HG03039 (cell line): ENCODE data around the gene PEX26.
A peak's percentile ranks its signal among the peaks of the same experiment; 100 is the strongest.
"Not testable (repeated sequence)": the region's sequence is repeated elsewhere in the genome, so short reads cannot be mapped to it uniquely, and the experiment has no call there.

Source experiments
- ATAC-seq: cut with Tn5 transposase; IDR thresholded peaks from one replicate; pipeline ENCODE4 v1.9.1; 2021; ENCODE audit warnings: mild to moderate bottlenecking, moderate library complexity; ENCODE audit not compliant: unreplicated experiment

PEX26 gene

GRCh38 chr22:18077639-18078328 is at the start of gene PEX26:
Gene PEX26 (plus strand): TSS chr22:18077990. CDS start chr22:18078377, 387 bp downstream.
- peak; percentile 81 for ATAC-seq

GRCh38 chr22:18028817-18029527 is 48.8 kb upstream of the PEX26 start:
- ATAC-seq: no peak

- no peak for ATAC-seq
Measured at GRCh38 chr22:18029686-18030267, 48.0 kb upstream of the PEX26 start.

- ATAC-seq: no peak
Measured at GRCh38 chr22:18031695-18032454, 45.9 kb upstream of the PEX26 start.

- ATAC-seq: no peak
Measured at GRCh38 chr22:18032455-18033101, 45.2 kb upstream of the PEX26 start.

GRCh38 chr22:18033204-18033998 is 44.4 kb upstream of the PEX26 start:
- no peak for ATAC-seq

- ATAC-seq: no peak
Measured at GRCh38 chr22:18034076-18034475, 43.7 kb upstream of the PEX26 start.

GRCh38 chr22:18035751-18036150 is 42.0 kb upstream of the PEX26 start:
- no peak for ATAC-seq

GRCh38 chr22:18040898-18041297 is 36.9 kb upstream of the PEX26 start:
- ATAC-seq: not testable (repeated sequence)

GRCh38 chr22:18042685-18043084 is 35.1 kb upstream of the PEX26 start:
- no peak for ATAC-seq

- no peak for ATAC-seq
Measured at GRCh38 chr22:18044548-18045271, 33.1 kb upstream of the PEX26 start.

- no peak for ATAC-seq
Measured at GRCh38 chr22:18045794-18046193, 32.0 kb upstream of the PEX26 start.

GRCh38 chr22:18048041-18048440 is 29.7 kb upstream of the PEX26 start:
- ATAC-seq: no peak

GRCh38 chr22:18048441-18048898 is 29.3 kb upstream of the PEX26 start:
- no peak for ATAC-seq

- ATAC-seq: no peak
Measured at GRCh38 chr22:18050065-18050464, 27.7 kb upstream of the PEX26 start.

- ATAC-seq: not testable (repeated sequence)
Measured at GRCh38 chr22:18051113-18051512, 26.7 kb upstream of the PEX26 start.

GRCh38 chr22:18053216-18053946 is 24.4 kb upstream of the PEX26 start:
- not testable (repeated sequence) for ATAC-seq

GRCh38 chr22:18055619-18056160 is 22.1 kb upstream of the PEX26 start:
- ATAC-seq: no peak
